Erythroblast (primary cell): ENCODE results near the gene MYBPC3.
A peak's percentile ranks its signal among the peaks of the same experiment; 100 is the strongest.

ENCODE experiments used
- DNase-seq, 2 experiments: peaks; one replicate each; lab custom pipeline; 2025; lab: John Stamatoyannopoulos, UW
- GATA1 ChIP-seq: IDR thresholded peaks from 2 replicates; pipeline ENCODE4 v1.6.1; 2011; ENCODE audit warnings: low read depth, mild to moderate bottlenecking, control low read depth, low read length, moderate library complexity
- POLR2A ChIP-seq: IDR thresholded peaks from 2 replicates; pipeline ENCODE4 v1.6.1; 2011; ENCODE audit warnings: mild to moderate bottlenecking, low read length

Gene MYBPC3

GRCh38 chr11:47332791-47333525 lies 19.5 kb downstream of the MYBPC3 start:
- DNase-seq: no peak
- no peak for TF ChIP-seq POLR2A
- TF ChIP-seq GATA1: no peak

GRCh38 chr11:47332303-47332711 lies 20.2 kb downstream of the MYBPC3 start:
- DNase-seq: no peak
- no peak for TF ChIP-seq GATA1
- TF ChIP-seq POLR2A: no peak

DNA sequence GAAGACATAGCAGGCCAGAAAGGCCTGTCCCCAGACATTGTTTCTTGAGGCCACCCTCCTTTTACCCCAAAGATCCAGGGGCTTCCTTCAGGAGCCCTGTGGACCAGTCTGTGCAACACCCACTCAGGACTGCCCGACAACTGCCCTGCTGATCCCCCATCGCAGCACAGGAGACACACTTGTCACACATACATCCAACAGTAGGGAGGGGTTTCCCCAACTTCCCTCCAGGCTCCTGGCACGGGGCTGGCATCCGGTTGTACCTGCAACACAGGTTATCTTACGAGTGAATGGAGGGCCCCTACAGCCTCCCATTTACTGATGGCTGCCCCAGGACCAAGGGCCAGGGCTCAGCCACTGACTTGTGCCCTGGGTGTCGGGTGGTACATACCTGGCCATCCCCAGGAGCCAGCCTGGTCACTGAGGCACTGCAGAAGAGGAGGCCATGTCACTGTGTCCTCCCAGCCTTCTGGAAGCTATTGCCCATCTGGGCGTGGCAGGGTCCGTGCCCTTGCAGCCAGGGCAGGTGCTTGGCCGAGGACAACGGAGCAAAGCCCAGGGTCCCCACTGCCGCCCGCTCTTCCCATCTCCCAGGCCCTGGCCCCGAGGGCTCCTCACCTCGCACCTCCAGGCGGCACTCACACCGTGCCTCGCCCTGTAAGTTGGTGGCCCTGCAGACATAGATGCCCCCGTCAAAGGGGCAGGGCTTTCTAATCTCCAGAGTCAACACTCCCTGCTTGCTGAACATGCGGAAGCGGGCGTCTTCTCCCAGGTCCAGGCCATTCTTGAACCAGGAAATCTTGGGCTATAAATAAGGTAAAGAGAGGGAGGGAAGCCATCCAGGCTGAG lies 20.8 kb downstream of the MYBPC3 start:
- DNase-seq: no peak
- TF ChIP-seq POLR2A (no peak), GATA1 (no peak)

DNA sequence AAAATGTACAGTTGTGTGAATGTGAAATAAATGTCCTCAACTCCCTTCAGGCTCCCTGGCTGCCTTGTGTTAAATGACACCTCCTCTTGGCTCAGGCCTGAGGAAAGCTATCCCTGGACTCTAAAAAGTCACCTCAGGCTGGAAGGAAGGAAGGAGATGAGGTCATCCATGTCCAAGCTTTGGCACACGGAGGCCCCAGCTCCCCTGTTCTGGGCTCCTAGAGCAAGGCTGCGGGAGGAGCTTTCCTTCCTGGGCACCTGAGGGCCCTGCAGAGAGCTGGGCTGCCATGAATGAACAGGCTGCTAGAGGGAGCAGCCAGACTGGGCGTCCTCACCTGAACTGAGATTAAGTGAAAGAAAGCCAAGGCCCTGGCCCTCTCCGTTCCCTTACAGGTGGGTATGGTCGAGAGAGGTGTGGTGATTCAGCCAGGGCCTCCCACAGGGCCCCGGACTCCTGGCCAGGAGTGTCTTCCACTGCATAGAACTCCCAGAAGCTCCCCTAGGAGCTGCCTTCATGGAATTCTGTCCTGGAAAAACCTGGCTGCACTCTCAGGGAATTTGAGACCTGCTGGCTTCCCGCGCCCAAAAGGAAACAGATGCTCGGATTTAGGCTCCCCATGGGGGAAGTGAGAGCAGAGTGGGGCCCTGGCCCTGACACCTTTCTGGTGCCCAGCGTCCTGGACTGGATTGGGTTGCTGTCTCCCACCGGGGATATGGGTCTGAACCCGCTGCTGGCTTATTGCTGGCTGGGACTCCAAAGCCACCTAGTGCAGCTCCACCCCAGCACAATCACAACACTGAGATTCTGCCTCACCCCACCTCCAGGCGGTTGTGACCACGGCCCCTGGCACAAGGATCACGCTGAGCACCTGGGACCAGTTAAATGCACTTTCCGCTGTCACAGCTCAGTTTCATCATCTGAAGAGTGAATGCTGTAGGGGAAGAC lies 22.2 kb downstream of the MYBPC3 start:
- TF ChIP-seq GATA1 (no peak), POLR2A (no peak)
- DNase-seq: no peak

- no peak for DNase-seq
- TF ChIP-seq POLR2A: no peak
- TF ChIP-seq GATA1: no peak
These were observed 23.0 kb downstream of the MYBPC3 start for GRCh38 chr11:47329431-47329986.

DNA sequence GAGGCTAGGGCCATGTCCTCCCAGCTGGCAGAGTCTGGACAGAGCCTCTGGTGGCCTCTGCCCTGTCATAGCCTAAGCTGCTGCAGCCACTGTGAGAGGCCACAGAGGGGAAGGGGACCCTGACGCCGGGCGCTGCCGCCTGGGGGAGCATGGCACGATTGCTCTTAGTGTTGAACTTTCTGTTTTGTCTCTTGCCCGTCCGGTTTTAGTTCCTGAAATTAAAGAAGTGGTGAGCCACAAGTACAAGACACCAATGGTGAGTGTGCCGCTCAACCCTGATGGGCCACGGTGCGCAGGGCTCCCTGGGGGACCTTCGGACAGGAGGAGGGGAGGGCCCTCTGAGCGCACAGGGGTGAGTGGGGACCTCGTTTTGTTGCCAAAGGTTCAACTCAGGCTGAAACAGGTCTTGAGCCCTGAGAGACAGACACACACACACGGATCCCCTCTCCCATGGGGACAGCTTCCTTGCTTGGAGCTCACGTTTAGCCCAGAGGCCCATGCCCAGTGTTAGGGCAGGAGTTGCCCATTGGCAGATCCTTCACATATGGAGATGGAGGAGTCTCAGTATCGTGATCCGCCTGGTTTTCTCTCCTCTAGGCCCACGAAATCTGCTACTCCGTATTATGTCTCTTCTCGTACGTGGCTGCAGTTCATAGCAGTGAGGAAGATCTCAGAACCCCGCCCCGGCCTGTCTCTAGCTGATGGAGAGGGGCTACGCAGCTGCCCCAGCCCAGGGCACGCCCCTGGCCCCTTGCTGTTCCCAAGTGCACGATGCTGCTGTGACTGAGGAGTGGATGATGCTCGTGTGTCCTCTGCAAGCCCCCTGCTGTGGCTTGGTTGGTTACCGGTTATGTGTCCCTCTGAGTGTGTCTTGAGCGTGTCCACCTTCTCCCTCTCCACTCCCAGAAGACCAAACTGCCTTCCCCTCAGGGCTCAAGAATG lies 23.8 kb downstream of the MYBPC3 start:
- no peak for DNase-seq

DNA sequence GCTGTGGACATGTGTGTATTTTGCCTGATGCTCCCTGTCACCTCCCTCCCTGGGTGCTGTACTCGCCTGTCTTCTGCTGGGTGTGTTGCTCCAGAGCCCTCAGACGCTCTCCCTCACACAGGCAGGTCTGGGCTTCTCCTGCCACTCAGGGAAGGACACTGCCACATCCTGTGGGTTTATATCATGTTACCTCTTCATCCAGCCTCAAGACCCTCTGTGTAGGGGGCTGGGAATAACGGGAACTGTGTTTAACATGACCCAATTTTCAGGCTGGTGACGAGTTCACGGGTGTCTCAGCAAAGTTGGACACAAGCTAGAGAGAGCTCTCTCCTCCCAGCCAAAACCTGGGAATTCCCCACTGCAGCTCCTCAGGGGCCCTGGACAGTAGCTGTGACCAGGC lies 24.6 kb downstream of the MYBPC3 start:
- DNase-seq: no peak
- TF ChIP-seq POLR2A: no peak
- no peak for TF ChIP-seq GATA1

More for the DNA sequence above, 23.8 kb downstream of the MYBPC3 start:
- no peak for TF ChIP-seq GATA1
- TF ChIP-seq POLR2A: no peak

- no peak for DNase-seq
These were observed 25.5 kb downstream of the MYBPC3 start for GRCh38 chr11:47327025-47327424.

DNA sequence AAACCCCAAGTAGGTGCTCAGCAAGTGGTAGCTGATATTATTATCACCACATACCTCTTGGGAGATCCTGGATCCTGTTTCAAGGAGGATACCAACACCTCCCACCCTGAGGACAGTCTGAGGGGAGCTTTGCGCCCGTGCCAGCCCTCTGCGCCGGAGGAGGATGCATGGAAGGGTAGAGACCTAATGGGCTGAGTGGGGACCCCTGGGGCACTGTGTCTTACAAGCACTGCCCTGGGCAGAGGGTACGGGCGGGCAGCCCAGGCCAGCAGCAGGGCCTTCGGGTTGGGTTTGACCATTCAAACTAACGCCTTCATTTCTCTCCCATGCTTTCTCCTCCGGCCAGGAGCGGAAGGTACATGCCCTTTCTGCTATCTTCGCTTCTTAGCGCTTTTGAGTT lies 26.3 kb downstream of the MYBPC3 start:
- TF ChIP-seq POLR2A (no peak), GATA1 (no peak)
- no peak for DNase-seq

More at GRCh38 chr11:47327025-47327424, 25.5 kb downstream of the MYBPC3 start:
- no peak for TF ChIP-seq GATA1
- no peak for TF ChIP-seq POLR2A

GRCh38 chr11:47325271-47326041 lies 27.0 kb downstream of the MYBPC3 start:
- peak; percentile 51 to 66 for DNase-seq
- TF ChIP-seq POLR2A (no peak), GATA1 (no peak)

DNA sequence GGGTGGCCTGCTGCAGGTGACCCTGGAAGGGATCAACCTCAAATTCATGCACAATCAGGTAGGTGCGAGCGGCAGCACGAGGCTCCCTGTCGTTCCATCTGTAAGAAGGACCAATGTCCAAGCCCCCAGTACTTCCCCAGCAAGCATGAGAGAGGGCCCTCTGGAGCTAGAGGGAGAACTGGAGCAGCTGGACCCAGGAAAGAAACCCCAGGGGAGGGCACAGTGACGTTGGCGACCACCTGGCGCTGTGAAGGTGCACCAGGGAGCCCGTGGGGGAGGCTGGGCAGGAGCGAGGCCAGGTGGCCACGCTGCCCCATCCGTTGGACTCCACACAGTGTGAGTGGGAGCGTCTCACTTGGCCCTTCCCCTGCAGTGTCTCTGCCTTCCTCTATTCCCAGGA lies 28.0 kb downstream of the MYBPC3 start:
- no peak for DNase-seq
- no peak for TF ChIP-seq POLR2A
- no peak for TF ChIP-seq GATA1

DNA sequence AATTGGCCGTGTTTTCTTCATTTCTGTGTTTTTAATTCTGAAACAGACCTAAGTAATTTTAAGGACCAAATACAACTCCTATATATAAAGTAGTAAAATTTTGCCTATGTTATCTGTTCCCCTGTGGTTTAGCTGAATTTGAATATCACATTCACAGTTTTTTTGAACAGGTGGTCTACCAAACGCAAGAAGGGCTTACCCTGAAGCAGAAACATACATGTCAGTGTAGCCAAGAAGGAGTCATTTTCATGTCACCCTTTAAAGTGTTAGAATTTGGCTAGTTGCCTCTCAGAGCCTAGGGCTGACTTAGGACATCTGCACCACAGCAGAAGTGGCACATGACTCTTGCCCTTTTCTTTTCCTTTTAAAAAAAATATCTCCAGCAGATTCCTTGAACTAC lies 34.3 kb downstream of the MYBPC3 start:
- no peak for TF ChIP-seq POLR2A
- no peak for TF ChIP-seq GATA1
- DNase-seq: no peak
